ENCODE measurements around the gene SLC12A4.

DNA sequence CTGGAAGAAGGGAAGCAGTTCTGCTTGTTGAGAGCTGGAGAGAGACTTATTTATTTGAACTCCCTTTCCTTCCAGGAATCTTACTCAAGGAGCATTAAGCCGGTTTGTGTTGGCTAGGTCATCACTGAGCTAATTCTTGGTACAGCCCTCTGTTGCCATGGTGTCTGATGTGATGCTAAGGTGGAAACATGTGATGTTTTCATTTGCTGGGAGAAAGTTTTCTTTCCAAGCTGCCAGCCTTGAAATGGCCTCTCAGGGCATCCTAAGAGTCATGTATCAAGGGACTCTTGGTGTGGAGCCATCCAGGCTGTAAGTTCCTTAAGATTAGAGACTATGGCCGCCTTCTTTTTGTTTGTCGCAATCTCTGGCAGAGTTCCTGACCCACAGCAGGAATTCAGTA, 71.2 kb downstream of the SLC12A4 start:
- TF ChIP-seq, protein P1, sequence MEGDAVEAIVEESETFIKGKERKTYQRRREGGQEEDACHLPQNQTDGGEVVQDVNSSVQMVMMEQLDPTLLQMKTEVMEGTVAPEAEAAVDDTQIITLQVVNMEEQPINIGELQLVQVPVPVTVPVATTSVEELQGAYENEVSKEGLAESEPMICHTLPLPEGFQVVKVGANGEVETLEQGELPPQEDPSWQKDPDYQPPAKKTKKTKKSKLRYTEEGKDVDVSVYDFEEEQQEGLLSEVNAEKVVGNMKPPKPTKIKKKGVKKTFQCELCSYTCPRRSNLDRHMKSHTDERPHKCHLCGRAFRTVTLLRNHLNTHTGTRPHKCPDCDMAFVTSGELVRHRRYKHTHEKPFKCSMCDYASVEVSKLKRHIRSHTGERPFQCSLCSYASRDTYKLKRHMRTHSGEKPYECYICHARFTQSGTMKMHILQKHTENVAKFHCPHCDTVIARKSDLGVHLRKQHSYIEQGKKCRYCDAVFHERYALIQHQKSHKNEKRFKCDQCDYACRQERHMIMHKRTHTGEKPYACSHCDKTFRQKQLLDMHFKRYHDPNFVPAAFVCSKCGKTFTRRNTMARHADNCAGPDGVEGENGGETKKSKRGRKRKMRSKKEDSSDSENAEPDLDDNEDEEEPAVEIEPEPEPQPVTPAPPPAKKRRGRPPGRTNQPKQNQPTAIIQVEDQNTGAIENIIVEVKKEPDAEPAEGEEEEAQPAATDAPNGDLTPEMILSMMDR (IDR thresholded peaks at IDR 0.05), result no peak
- TF ChIP-seq EZH2 (IDR thresholded peaks at IDR 0.05), result no peak

Data from neural progenitor cell (in vitro differentiated cells).